NCI-H524 treated with DMSO at 0.1 percent for 48 hours (cell line): ENCODE results near the gene KRTAP13-3.

Experiments
- DNase-seq: peaks from one replicate; lab custom pipeline; 2025; lab: John Stamatoyannopoulos, UW

KRTAP13-3 gene, protein sequence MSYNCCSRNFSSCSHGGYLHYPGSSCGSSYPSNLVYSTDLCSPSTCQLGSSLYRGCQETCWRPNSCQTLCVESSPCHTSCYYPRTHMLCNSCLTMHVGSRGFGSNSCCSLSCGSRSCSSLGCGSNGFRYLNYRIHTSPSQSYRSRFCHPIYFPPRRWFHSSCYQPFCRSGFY

DNA sequence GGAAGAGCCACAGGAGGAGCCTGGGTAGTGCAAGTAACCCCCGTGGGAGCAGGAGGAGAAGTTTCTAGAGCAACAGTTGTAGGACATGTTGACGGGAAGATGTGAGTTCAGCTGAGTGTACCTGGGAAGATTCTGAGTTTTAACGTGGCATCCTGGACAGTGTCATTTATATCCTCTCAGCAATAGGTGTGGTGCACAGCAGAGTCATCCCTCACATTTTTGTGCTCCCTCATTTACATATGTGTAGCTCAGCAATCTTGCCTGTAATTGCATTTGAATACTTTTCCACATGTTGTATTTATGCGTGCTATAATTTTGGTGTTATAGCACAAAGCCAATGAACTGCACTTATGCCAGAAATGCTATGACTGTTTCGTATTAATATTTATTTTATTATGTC, at the start of gene KRTAP13-3:
Gene KRTAP13-3, minus strand, starts transcription at position 101 of the 400 bp plus-strand sequence. Its CDS starts 14 bp downstream, at position 87.
- no peak for DNase-seq

DNA sequence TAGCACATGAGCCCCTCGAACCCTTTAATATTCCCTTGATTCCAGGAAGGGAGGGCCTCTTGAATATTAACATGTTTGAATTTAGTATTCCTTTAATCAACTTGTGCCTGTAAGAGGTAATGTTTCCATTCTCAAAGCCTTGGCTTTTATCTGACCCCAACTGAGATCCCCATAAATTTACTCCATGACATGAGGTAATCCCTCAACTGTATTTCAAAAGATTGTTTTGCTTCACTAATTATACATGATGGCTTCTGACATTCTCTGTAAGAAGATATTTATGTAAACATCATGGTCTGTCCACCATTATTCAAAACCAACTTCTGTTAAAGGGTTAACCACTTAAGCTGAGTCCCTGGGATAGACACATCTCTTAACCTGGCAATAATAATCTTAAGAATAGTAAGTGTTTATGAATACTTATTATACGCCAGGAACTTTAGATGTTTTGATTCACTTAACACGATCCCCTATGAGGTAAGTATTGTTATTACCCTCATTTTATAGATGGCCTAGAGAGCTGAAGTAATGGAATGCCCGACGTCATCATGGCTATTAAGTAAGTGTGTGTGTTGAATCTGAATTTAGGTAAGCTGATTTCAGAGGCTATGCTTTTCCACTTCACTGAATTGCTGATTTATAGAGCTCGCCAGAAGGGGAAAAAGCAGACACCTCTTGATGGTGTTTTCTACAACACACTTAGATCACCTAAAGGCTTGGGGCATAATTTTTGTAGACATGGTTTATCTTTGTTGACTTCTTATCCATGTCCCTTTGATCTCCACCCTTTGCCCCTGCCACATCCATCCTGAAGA, 43.4 kb upstream of the KRTAP13-3 start:
- no peak for DNase-seq

DNA sequence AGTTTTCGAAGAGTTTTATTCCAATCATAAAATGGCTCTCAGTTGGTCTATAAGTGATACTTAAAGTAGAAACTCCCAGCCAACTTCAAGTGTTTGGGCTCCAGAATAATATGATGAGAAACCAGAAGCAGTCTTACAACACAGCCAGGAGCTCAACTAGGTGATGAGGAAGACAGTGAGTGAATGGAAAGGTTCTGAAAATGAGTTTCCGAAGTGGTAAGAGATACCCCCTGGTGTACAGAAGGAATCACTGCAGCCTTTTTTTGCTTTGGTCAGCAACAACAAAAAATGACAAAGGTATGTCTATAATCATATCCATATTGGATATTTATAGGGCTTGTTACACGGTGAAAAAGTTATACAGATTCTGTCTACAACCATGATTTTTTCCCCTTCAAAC, 38.0 kb upstream of the KRTAP13-3 start:
- peak; percentile 0 for DNase-seq

DNA sequence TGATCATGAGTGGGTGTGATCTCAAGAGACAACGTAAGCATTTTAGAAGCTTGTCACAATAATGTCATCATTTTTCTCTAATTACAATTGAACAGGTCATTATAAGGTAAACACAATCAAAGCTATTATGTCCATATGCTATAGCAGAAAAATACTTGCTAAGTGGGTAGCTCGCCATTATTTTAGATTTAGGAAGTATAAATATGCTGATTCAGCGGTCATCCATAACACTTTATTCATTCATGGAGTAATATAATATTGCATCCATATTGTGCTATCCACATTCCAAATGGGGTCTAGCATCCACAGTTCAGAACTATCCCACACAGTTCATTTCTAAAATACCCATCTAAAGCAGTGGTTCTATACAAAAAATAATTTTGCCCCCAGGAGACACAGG, 22.8 kb upstream of the KRTAP13-3 start:
- DNase-seq: no peak

DNA sequence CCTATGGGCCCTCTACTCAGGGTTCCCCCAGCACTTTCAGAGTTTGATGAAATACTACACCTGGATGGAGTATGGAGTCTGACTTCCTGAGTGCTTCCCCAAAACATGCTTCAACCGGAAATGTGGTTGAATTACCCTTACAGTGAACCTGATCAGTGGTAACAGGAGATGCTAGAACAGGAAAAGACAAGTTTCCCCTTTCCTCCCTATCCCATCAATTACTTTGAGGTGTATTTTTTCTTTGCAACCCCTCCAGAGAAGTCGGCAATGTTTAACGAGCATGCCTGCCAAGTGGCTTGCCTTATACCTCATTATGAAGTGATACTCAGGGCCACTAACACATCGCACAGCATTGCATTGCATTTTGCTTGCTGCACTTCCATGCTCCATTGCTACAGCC, 21.3 kb upstream of the KRTAP13-3 start:
- DNase-seq: no peak

DNA sequence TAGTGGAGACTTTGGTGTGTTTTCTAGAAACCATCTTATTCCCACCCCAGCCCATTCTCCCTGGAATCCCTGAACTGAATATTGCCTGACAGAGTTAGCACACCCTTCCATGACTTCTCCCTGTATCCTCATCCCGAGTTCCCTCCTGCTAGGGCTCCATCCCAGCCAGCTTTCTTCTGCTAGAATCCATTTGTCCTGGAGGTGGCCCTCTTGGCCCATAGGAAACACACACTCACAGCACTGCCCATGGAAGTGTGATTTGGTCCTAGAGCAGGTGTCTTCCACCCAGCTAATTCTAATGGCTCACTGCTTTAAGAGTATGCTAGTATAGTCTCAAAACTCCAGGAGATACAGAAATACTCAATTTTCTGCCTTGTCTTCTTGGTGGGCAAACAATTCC, 18.5 kb upstream of the KRTAP13-3 start:
- no peak for DNase-seq

DNA sequence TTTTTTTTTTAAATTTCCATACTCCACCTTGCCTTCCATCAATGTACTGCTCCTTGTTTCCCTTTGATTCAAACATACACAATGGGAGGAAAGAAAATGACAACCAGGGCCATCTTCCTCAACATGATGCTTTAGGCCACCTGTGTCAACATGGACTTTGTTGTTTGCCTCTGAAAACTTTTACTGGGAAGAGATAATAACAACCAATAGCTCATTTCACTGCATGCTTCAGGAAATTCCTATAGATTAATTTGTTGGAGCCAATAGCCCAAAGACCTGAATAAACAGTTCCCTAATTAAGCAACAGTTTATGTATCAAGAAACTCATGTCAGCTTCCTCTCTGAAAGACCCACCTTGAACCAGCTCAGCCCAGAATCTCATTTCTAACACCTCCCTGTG, 17.5 kb upstream of the KRTAP13-3 start:
- DNase-seq: no peak

DNA sequence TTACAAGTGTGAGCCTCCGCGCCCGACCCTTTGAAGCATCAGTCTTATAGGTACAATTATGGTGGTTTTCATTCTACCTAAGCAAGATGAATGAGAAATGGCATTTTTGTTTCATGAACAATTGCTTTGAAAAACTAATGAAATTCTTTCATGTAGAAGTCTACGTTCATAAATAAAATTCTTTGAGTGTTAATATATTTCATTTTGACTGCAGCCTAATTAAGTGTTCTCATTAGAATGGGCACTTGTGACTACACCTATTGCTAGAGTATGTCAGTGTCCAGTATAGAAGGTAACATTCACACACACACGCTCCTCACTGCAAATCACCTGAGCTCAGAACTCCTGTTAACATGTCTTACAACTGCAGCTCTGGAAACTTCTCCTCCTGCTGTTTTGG, 14.2 kb upstream of the KRTAP13-3 start, which contains the start of gene KRTAP15-1:
Gene KRTAP15-1, plus strand, starts transcription at position 301 of the 400 bp plus-strand sequence. Its CDS starts 53 bp downstream, at position 354.
- no peak for DNase-seq

DNA sequence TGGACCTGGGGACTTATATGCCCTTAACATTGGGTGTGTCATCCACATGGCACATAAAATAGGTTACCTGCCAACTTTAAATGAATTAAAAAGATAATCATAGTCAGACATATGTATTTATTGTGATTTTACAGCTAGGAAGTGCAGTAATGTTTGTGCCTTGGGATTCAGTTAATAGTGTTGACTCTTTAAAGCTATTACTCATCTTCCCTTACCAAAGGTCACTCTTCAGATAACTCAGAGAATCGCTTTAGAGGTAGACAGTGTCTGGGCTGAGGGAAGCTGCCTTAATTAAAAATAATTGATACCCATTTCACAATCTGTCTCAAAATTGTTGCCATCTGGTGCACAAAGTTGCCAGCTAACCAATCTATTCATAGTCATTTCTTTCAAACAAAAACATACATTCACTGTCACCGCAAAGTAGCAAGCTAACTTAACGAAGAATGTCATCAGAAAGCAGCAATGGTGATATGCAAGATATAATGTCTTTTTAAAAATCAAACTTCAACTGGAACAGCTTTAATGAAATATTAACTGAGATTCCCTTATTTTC, 11.4 kb upstream of the KRTAP13-3 start:
- peak; percentile 77 for DNase-seq

DNA sequence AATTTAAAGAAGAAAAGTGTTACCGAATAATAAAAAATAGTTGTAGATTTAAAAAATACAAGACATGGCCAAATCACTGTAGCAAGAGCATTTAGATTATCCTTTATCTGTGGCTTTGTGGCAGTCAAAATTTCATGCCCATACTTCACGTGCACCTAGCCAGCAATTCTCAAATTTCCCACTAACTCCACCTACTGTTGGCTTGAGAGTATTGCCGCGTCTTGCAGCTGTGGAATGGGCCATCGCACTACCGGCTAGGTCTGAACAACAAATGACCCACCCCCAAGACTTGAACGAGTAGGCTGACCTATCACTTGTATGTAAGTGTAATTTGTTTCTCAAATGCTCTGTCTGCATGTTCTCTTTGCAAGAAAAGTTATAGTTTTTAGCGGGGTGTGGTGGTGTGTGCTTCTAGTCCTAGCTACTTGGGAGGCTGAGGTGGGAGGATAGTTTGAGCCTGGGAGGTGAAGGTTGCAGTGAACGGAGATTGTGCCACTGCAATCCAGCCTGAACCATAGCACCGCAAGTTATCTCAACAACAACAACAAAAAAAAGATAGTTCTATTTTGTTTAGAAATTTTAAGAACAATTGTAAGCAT, 8.4 kb upstream of the KRTAP13-3 start:
- peak; percentile 4 for DNase-seq

DNA sequence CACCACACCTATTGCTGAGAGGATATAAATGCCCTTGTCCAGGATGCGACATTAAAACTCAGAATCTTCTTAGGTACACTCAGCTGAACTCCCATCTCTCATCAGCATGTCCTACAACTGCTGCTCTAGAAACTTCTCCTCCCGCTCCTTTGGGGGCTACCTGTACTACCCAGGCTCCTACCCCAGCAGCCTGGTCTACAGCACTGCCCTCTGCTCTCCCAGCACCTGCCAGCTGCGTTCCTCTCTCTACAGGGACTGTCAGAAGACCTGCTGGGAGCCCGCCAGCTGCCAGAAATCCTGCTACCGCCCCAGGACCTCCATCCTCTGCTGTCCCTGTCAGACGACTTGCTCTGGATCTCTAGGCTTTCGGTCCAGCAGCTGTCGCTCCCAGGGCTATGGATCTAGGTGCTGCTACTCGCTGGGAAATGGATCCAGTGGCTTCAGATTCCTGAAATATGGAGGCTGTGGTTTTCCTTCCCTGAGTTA, 4.5 kb upstream of the KRTAP13-3 start, which contains the start of gene KRTAP13-4:
Gene KRTAP13-4, plus strand, starts transcription at position 51 of the 486 bp plus-strand sequence. Its CDS starts 56 bp downstream, at position 107.
- DNase-seq: no peak

DNA sequence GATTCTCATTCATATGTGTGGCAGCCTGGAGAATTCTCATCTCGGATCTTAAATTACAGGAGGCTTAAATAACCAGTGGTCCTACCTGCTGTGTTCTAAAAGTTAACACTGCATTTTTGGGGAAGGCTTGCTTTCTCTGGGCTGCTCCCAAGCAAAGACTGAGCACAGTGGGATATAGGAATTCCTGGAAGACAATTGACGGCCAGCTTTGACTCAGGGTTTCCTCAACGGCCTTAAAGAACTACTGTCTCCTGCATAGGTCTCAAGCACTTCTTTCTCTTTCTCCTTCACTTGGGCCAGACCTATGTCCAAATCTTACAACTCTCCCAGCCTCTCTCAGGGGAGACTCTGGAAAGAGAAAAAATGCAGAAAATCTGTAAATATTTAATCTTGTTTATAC, 1.0 kb upstream of the KRTAP13-3 start:
- DNase-seq: no peak

DNA sequence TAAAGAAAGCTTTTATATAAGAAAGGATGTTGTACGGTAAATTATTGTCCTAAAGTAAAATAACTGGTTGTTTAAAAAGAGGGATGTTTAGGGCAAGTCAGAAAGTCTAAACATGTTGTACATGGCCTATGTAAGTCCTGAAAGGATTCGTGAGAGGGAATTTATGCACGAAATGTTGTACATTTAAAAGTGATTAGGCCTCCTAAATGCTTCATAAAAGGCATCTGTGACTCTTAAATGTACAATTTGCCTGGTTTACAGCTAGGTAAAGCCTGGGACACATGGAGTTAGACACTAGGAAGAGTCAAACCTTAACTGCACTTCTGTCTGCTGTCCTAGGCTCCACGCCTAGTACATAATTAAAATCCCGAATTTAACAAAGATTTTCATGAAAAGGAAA, 9.7 kb downstream of the KRTAP13-3 start:
- DNase-seq: no peak

DNA sequence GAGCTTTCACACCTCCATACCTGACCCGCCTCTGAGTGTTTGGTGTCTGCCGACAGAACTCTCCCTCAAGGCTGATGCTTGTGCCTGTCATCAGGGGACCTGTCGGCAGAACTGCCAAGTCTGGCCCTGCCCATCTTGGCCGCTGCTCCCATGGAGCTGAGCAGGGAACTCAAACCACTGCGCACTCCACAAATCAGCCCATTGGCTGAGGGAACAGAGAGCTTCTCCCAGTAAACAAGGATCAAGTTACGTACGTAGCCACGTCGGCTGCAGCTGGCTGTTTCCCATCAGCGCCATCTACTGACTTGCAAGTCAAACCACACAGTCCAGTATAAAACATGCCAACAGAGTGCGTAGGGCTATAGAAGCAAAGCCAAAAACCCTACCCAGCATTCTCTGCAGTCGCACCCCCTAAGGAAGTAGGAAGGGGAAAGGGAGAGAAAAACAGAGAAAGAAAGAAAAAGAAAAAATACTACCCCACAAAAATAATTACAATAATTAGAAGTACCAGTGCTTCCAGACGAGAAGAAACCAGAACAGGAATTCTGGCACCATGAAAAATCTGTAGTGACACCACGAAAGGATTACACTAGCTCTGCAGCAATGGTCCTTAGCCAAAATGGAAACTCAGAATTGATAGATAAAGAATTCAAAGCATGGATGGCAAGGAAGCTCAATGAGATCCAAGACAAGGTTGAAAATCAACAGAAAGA, 16.8 kb downstream of the KRTAP13-3 start:
- peak; percentile 91 for DNase-seq

DNA sequence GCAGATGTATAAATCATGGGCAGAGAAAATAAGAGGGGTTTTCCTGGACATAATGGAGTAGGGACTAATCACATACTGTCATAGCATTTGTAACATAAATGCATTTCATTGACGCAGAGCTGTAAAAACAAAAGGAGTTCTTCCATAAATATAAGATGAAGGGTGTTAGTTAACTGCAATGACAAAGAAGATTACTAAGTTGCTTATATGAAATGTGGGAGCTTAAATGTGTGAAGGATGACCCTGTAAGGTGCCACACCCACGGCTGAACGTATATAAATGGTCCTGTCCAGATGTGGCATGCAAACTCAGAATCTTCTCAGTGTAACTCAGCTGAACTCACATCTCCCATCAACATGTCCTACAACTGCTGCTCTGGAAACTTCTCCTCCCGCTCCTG, 30.0 kb downstream of the KRTAP13-3 start, which contains the start of gene KRTAP13-1:
Gene KRTAP13-1, plus strand, starts transcription at position 301 of the 400 bp plus-strand sequence. Its CDS starts 56 bp downstream, at position 357.
- no peak for DNase-seq

DNA sequence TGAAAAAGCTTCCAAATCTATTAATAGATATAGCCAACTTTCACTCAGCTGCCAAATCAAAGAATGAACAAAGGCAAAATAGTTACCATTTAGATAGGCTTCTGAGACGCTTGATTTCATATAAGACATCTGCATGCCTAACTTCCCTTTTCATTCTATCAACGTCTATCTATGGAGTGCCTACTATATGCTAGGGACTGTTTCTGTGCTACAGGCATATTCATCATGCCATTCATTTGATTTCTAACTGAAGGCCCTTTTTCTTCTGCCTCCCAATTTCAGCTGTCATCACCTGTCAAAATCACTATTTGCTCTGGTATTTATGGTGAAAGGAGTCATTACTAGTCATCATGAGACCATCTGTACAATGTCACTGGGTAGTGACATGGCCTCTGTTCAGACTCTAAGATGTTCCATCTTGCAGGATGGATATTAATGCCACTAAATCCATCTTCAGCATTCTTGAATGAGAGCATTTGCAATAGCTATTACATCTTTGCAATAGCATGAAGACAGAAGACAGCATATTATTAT, 34.2 kb downstream of the KRTAP13-3 start:
- DNase-seq: no peak

DNA sequence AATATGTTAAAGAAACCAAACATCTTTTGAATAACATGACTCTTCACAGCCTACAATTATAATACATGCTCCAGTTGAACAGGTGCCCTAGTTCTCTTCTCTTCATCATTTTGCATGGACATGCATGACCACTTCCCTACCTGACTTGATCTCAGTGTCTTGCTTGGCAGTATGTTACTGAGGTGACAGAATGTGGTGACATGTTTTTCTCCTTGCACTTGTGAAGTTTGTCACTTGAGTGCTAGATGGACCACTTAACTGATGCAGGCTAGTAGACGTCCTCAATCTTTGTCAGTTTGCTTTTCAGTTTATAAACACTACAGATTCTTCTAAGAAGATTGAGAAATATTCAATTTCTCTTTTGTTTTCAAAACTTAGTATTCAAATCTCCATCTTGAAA, 43.5 kb downstream of the KRTAP13-3 start:
- DNase-seq: no peak
